Measurements from ENCODE around the gene SLC7A4.

DNA sequence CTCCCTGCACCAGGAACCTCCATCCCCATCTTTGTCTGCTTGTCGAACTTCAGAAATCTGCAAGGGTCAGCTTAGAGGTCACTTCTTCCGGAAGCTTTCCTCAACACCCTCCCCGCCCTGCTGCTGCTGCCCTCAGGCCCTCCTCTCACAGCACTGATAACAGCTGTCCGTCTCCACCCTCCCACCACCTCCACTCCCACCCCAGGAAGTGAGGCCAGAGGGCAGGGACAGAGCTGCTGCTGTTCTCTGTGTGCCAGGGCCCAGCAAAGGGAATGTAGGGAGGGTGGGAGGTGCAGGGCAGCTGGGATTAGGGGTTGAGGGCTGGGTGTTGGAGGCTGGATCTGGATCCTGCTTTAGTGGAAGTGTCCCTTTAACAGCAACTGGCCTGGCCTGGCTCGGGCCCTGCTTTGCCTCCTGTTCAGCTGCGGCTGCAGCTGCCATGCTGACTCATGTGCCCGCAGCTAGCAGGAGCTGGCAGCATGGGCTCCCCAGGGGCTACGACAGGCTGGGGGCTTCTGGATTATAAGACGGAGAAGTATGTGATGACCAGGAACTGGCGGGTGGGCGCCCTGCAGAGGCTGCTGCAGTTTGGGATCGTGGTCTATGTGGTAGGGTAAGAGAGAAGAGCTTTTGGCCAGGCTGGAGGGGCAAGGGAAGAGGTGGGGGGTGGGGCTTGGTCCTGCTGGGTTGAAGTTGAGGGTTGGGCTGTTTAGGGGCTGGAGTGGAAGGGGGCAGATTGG is 17.5 kb downstream of the SLC7A4 start, which contains the start of gene P2RX6:
- TF ChIP-seq, protein P1, sequence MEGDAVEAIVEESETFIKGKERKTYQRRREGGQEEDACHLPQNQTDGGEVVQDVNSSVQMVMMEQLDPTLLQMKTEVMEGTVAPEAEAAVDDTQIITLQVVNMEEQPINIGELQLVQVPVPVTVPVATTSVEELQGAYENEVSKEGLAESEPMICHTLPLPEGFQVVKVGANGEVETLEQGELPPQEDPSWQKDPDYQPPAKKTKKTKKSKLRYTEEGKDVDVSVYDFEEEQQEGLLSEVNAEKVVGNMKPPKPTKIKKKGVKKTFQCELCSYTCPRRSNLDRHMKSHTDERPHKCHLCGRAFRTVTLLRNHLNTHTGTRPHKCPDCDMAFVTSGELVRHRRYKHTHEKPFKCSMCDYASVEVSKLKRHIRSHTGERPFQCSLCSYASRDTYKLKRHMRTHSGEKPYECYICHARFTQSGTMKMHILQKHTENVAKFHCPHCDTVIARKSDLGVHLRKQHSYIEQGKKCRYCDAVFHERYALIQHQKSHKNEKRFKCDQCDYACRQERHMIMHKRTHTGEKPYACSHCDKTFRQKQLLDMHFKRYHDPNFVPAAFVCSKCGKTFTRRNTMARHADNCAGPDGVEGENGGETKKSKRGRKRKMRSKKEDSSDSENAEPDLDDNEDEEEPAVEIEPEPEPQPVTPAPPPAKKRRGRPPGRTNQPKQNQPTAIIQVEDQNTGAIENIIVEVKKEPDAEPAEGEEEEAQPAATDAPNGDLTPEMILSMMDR (IDR thresholded peaks at IDR 0.05): no peak
- no peak for TF ChIP-seq ZFX (IDR thresholded peaks at IDR 0.05; ENCODE audit: borderline replicate concordance)
